ENCODE results near the gene GLIPR2.

Gene GLIPR2

DNA sequence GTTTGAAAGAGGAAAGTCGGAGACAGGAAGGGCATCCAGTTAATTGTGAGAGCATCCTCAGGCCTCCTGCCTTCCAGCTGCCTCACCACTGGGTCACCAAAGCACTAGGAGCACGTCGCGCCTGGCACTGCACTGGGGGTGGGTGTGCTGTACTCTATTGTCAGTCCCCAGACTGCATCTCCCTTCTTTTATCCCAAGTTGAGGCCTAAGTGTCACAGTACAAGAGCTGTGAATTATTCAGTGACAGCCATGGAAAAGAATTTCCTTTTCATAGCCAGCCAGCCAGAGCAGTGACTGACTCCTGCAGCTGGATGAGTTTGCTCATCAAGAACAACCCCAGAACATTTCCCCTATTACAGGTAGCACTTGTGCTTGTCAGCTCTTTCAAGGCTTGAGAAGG, 70.5 kb downstream of the GLIPR2 start:
- no peak for DNase-seq

DNA sequence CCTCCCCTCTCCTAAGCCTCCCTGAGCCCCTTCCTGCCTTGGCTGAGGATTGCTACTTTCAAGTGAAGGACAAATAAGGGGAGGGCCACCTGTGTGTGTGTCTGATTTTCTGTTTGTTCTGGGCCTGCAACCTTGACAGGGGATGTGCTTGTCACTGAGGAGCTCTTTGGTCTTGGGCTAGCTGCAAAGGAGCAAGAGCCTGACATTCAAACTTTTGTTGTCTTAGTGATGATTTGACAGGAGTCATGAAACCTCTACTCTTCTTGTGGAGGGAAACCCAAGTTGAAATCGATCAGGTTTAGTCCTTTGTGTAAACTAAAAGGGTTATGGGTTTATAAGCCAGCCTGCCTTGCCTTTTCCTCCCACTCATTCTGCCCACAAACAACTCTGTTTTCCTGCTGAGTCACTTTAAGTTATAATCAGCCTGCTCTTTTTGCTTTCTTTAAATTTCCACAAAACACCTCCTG, 71.0 kb downstream of the GLIPR2 start:
- no peak for DNase-seq

DNA sequence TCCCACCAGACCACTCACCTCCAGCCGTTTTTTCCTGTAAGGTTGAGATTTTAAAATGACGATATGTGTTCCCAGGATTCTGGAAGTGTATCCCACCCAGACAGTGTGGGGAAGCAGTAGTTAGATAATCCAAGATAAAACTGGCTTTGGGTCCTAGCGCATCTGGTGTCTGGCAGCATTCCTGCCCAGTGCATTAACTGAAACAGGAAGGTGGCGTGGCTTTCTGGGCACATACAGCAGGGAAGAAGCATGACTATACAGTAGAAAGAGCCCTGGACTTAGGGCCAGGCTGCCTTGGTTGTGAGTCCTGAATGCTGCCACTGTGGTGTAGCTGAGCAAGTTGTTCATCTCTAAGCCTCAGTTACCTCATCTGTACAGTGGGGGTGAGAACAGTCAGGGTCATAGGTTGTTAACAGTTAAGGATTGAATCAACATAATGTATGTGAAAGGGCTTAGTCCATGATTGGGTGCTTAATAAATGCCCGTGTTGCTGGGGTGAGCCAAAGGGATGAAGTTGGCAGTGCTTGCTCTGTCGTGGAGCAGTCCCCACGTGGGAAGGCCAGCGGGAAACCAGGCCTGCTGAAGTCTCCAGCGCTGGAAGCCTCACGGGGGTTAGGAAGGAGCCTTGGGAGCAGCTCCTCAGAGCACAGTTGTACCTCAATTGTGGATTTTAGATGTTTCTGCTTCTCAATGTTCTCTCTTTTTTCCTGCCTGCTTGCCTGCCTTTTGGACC, 72.2 kb downstream of the GLIPR2 start:
- DNase-seq = no peak

DNA sequence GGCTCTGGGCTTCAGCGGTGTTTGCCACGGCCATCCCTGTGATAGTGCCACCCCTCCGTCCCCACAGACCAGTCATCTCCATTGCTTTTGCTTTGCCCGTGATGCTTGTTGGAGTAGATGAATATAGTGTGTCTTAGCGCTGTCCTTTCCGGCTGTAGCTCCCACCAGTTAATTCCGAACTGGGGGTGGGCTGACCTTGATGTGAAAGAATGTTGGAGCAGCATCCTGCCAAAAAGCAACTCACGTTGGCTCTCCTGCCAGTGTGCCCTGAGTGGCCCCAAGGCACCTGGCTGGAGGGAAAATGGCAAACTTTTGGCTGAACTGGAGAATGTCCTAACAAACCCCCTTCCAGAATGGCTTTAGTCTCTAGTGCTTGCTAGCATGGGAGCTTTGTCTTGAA, 74.2 kb downstream of the GLIPR2 start:
- no peak for DNase-seq

DNA sequence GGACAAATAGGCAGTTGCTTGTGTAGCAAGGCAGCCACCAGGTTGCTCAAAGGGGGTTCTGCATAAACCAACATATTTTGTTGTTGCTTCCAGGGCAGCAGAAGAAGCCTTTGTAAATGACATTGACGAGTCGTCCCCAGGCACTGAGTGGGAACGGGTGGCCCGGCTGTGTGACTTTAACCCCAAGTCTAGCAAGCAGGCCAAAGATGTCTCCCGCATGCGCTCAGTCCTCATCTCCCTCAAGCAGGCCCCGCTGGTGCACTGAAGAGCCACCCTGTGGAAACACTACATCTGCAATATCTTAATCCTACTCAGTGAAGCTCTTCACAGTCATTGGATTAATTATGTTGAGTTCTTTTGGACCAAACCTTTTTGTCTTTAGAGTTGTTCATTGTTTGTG, 75.0 kb downstream of the GLIPR2 start:
- no peak for DNase-seq

DNA sequence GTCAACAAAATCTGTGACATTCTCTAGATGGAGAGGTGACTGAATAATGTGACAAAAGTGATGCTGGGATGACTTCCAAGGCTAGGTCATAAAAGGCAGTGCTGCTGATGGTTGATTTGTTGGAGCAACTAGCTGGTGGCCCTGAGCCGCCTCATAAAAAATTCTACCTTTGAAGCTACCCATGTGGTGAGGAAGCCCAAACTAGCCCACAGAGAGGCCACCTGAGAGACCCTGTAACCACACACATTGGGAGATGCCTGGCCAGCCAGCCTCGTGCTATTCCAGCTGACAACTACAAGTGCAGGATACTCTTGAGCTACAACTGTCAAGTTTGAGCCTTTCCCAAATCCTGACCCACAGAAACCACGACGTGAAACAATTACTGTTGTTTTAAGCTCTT, 76.9 kb downstream of the GLIPR2 start:
- no peak for DNase-seq
